Neural progenitor cell (in vitro differentiated cells): ENCODE results near the gene LCE2C.

ENCODE experiments used
- EZH2 ChIP-seq: fragments of 200-600 bp; sonication (generic); IDR thresholded peaks from 2 replicates; pipeline ENCODE4 v1.6.1; 2017; ENCODE audit warnings: antibody characterized with exemption, mild to moderate bottlenecking, moderate library complexity
- EZH2phosphoT487 ChIP-seq: fragments of 200-600 bp; sonication (generic); IDR thresholded peaks from 2 replicates; pipeline ENCODE4 v1.6.1; 2017; ENCODE audit warnings: antibody characterized with exemption
- TF ChIP-seq, protein P1 (sequence below): fragments of 200-600 bp; sonication (generic); IDR thresholded peaks from 2 replicates; pipeline ENCODE4 v1.5.1; 2017; ENCODE audit warnings: antibody characterized with exemption, mild to moderate bottlenecking

DNA sequence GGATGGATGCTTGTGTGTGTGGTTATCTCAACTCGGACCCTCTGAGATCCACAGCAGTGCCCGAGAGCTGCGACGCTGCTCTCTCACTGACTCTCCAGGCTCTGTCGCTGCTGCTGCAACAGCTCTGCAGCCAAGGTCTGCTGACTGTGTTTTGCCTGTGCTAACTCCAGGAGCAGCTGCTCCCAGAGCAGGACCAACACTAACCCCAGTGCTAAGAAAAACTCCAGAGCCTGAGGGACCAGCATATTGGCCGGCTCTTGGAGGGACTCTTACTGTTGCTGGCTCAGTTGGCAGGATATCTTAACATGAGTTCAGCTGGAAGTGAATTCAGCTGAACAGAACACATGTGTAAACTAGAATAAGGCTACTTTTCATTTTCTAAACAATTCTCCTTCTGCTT lies 4.4 kb downstream of the LCE2C start:
- TF ChIP-seq, protein P1, sequence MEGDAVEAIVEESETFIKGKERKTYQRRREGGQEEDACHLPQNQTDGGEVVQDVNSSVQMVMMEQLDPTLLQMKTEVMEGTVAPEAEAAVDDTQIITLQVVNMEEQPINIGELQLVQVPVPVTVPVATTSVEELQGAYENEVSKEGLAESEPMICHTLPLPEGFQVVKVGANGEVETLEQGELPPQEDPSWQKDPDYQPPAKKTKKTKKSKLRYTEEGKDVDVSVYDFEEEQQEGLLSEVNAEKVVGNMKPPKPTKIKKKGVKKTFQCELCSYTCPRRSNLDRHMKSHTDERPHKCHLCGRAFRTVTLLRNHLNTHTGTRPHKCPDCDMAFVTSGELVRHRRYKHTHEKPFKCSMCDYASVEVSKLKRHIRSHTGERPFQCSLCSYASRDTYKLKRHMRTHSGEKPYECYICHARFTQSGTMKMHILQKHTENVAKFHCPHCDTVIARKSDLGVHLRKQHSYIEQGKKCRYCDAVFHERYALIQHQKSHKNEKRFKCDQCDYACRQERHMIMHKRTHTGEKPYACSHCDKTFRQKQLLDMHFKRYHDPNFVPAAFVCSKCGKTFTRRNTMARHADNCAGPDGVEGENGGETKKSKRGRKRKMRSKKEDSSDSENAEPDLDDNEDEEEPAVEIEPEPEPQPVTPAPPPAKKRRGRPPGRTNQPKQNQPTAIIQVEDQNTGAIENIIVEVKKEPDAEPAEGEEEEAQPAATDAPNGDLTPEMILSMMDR, result no peak
- TF ChIP-seq EZH2 (no peak), EZH2phosphoT487 (no peak)
